ENCODE data around the gene TMEM258. TPM values are rescaled to one million over a fixed set of nuclear protein-coding genes. Genes with fewer than 3 reads are reported as not detected.

Gene TMEM258
- total RNA-seq, 2 donors from 2014 or later = 8.6 to 29.1 TPM

DNA sequence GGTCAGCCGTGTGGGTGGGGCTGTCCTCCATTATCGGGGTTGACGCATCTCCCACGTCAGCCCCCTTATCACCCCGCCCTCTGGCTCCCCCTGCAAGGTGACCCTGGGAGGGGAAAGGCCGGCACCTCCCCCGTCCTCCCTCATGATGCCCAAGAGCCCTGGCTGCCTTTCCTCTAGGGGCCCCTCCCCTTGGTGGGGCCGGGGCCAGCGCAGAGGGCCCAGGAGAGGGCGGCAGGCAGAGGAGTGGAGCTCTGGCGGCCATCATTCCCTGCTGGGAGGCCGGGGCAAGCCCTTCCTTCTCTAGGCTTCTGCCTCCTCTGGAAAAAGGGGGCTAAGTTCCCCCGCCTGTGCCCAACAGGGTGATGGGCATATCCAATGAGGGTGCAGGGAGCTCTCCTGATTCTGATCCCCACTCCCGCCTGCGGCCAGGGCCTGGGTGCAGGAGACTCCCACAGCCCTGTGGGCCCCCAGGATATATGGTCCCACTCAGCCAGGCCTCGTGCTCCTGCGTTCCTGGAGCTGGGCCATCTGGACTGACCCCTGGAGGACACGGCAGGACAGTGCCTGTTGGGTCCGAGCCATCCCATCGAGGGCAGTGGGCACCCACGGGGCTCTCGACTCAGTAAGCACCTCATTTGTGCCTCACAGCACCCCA is 27.7 kb downstream of the TMEM258 start:
- peaks cover 36% of the 10 kb centered on the region for H3K4me1 ChIP-seq
- ATAC-seq = no peak
- intact Hi-C loops (cut with DNase I) = no loop called here
- no peaks in the 10 kb centered on the region for H3K27me3 ChIP-seq
- DNase-seq = no peak
- H3K27ac ChIP-seq = peak overlapping the region in 3 of 4 donors; percentile 20 to 56 (median 22)
- no peaks in the 10 kb centered on the region for H3K36me3 ChIP-seq (replicated peaks in 1 of 2; ENCODE audit: insufficient read depth in 1 of 2, low read depth in 2 of 2)
- TF ChIP-seq, protein P1, sequence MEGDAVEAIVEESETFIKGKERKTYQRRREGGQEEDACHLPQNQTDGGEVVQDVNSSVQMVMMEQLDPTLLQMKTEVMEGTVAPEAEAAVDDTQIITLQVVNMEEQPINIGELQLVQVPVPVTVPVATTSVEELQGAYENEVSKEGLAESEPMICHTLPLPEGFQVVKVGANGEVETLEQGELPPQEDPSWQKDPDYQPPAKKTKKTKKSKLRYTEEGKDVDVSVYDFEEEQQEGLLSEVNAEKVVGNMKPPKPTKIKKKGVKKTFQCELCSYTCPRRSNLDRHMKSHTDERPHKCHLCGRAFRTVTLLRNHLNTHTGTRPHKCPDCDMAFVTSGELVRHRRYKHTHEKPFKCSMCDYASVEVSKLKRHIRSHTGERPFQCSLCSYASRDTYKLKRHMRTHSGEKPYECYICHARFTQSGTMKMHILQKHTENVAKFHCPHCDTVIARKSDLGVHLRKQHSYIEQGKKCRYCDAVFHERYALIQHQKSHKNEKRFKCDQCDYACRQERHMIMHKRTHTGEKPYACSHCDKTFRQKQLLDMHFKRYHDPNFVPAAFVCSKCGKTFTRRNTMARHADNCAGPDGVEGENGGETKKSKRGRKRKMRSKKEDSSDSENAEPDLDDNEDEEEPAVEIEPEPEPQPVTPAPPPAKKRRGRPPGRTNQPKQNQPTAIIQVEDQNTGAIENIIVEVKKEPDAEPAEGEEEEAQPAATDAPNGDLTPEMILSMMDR (IDR thresholded peaks at IDR 0.05) = no peak
- H3K4me3 ChIP-seq = no peak overlapping the region
- no peaks in the 10 kb centered on the region for H3K9me3 ChIP-seq
- WGBS, 2 donors = 51 to 52% methylated on average over 17 to 21 of the region's 22 CpGs

DNA sequence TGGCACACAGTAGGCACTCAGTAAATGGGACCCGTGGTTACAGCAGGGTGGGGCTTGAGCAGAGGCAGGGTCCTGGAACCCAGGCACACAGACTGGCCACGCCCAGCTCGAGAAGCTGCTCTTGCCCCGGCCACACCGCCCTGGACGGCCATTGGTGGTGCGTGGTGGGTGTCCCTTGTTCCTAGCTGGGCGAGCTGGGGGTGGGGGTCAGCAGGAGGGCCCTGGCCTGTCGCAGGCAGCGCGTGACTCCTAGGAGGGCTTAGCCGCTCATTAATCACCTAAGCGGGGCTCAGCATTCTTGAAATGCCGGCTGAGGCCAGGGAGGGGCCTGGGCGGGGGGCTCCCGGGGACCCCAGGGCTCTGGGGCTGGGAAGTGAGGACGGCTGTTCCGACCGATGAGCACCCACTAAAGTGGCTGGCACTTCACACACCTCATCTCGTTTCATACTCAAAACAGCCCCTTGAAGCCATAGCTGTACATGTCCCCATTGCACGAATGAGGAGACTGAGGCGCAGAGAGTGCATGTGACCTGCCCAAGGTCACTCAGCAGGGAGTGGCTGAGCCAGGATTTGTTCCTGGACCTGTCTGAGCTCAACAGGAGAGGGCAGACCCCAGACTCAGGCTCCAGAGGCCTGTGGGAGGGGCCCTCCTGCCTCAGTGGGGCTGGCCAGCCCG is 28.3 kb downstream of the TMEM258 start:
- H3K4me1 ChIP-seq = peaks cover 30% of the 10 kb centered on the region
- H3K36me3 ChIP-seq (replicated peaks in 1 of 2; ENCODE audit: insufficient read depth in 1 of 2, low read depth in 2 of 2) = no peaks in the 10 kb centered on the region
- intact Hi-C loops (cut with DNase I) = no loop called here
- peak overlapping the region in 3 of 4 donors; percentile 20 to 56 (median 22) for H3K27ac ChIP-seq
- ATAC-seq (no peak), DNase-seq (no peak)
- H3K9me3 ChIP-seq = no peaks in the 10 kb centered on the region
- H3K4me3 ChIP-seq = no peak overlapping the region
- WGBS, 2 donors = 77% methylated on average over 4 to 23 of the region's 23 CpGs
- no peak for TF ChIP-seq POLR2A (IDR thresholded peaks at IDR 0.05)
- TF ChIP-seq, protein P1 (IDR thresholded peaks at IDR 0.05) = no peak
- no peaks in the 10 kb centered on the region for H3K27me3 ChIP-seq

DNA sequence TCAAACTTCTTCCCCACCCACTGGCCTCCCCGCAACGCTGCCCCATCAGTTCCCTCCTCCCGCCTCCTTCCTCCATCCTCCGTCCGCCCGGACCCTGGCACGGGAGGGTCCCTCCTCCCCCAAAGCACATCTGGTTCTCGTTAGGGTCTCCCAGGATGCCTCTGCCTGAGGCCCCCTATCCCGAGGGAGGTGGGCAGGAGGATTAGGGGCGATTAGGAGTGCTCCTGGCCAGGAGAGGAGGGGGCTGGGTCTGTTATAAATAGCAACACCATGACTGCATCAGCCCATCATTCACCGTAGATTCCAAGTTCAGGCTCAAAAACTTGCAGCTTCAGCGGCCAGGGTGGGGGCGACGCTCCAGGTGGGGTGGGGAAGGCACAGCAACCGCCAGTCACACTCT is 29.6 kb downstream of the TMEM258 start:
- TF ChIP-seq, protein P1 (IDR thresholded peaks at IDR 0.05) = no peak
- no peak for TF ChIP-seq POLR2A (IDR thresholded peaks at IDR 0.05)
- intact Hi-C loops (cut with DNase I) = no loop called here
- WGBS, 2 donors = 74 to 81% methylated on average over 15 of the region's 15 CpGs
- Histone ChIP-seq H3K4me3 (no peak overlapping the region), H3K9me3 (no peaks in the 10 kb centered on the region), H3K4me1 (peaks cover 27% of the 10 kb centered on the region), H3K36me3 (replicated peaks in 1 of 2; ENCODE audit: insufficient read depth in 1 of 2, low read depth in 2 of 2) (no peaks in the 10 kb centered on the region), H3K27ac (no peak overlapping the region), H3K27me3 (no peaks in the 10 kb centered on the region)
- DNase-seq (no peak), ATAC-seq (no peak)

DNA sequence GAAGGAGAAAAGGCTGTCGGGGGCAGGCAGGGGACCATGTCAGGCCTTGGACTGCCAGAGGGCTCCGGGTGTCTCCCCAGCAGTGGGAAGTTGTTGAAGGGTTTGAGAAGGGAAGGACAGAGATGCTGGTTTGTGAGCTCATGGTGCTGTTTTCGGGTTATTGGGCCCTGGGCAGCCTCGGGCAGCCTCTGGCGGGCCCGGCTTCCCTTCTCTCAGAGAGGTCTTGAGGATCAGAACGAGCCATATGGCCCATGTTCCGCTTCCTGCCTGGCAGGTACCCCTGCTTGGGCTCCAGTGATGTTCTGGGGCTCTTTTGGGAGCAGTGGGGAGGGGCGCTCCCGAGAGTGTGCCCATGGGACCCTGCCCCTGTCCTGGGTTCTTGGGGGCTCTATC is 30.2 kb downstream of the TMEM258 start:
- no peak for ATAC-seq
- DNase-seq = no peak
- intact Hi-C loops (cut with DNase I) = no loop called here
- Histone ChIP-seq H3K4me1 (peaks cover 33% of the 10 kb centered on the region), H3K9me3 (no peaks in the 10 kb centered on the region), H3K36me3 (replicated peaks in 1 of 2; ENCODE audit: insufficient read depth in 1 of 2, low read depth in 2 of 2) (no peaks in the 10 kb centered on the region), H3K4me3 (no peak overlapping the region), H3K27me3 (no peaks in the 10 kb centered on the region), H3K27ac (no peak overlapping the region)
- WGBS, 2 donors = 80 to 87% methylated on average over 10 of the region's 10 CpGs
- TF ChIP-seq POLR2A (IDR thresholded peaks at IDR 0.05) = no peak
- TF ChIP-seq, protein P1 (IDR thresholded peaks at IDR 0.05) = no peak

All from body of pancreas (tissue), 4 donors.